Inferior parietal cortex (tissue), 1 donor: ENCODE measurements around the gene EIF1AX.
"Not testable (repeated sequence)": the region's sequence is repeated elsewhere in the genome, so short reads cannot be mapped to it uniquely, and the experiment has no call there.

Experiments used
- DNase-seq: peaks from one replicate; pipeline ENCODE4 v3.0.0-alpha.2; 2016; ENCODE audit errors: extremely low spot score

The EIF1AX gene

GRCh38 chrX:20141281-20142220, at the start of gene EIF1AX:
EIF1AX (minus strand) TSS chrX:20141838; CDS start chrX:20141640, 198 bp downstream.
- DNase-seq, result peak; percentile 92

GRCh38 chrX:20189171-20189570, 47.5 kb upstream of the EIF1AX start:
- DNase-seq, result no peak

- DNase-seq, result no peak
Observed at GRCh38 chrX:20181598-20182329, 40.1 kb upstream of the EIF1AX start.

- no peak for DNase-seq
Observed at GRCh38 chrX:20177093-20177492, 35.5 kb upstream of the EIF1AX start.

- DNase-seq, result no peak
Observed at GRCh38 chrX:20173856-20174255, 32.2 kb upstream of the EIF1AX start.

- no peak for DNase-seq
Observed at GRCh38 chrX:20173313-20173712, 31.7 kb upstream of the EIF1AX start.

GRCh38 chrX:20171887-20172286, 30.2 kb upstream of the EIF1AX start:
- DNase-seq, result no peak

- DNase-seq, result not testable (repeated sequence)
Observed at GRCh38 chrX:20162516-20162915, 20.9 kb upstream of the EIF1AX start.

- DNase-seq, result peak; percentile 11
Observed at GRCh38 chrX:20159797-20160385, 18.3 kb upstream of the EIF1AX start.

GRCh38 chrX:20151689-20152088, 10.1 kb upstream of the EIF1AX start:
- DNase-seq, result no peak

GRCh38 chrX:20149326-20149725, 7.7 kb upstream of the EIF1AX start:
- DNase-seq, result no peak

- no peak for DNase-seq
Observed at GRCh38 chrX:20147561-20147960, 5.9 kb upstream of the EIF1AX start.

GRCh38 chrX:20144491-20144890, 2.9 kb upstream of the EIF1AX start:
- no peak for DNase-seq

GRCh38 chrX:20143561-20143960, 1.9 kb upstream of the EIF1AX start:
- DNase-seq, result no peak

GRCh38 chrX:20143111-20143510, 1.5 kb upstream of the EIF1AX start:
- no peak for DNase-seq

- no peak for DNase-seq
Observed at GRCh38 chrX:20140420-20140819, 1.2 kb downstream of the EIF1AX start.

- DNase-seq, result no peak
Observed at GRCh38 chrX:20139966-20140365, 1.7 kb downstream of the EIF1AX start.

- DNase-seq, result no peak
Observed at GRCh38 chrX:20135944-20136343, 5.7 kb downstream of the EIF1AX start.

- no peak for DNase-seq
Observed at GRCh38 chrX:20132666-20133065, 9.0 kb downstream of the EIF1AX start.

- DNase-seq, result no peak
Observed at GRCh38 chrX:20130357-20130756, 11.3 kb downstream of the EIF1AX start.

- DNase-seq, result no peak
Observed at GRCh38 chrX:20129547-20129946, 12.1 kb downstream of the EIF1AX start.

- no peak for DNase-seq
Observed at GRCh38 chrX:20128670-20129069, 13.0 kb downstream of the EIF1AX start.
